ENCODE results near the gene HSPB6. TPM values are rescaled to one million over a fixed set of nuclear protein-coding genes. Genes with fewer than 3 reads are reported as not detected.

The HSPB6 gene
- total and polyA plus RNA-seq, 2 of the 8 experiments (the other 6 are each of a cell fraction or from before 2014, with no cell fraction given), result 0.91 TPM; not detected in 1

DNA sequence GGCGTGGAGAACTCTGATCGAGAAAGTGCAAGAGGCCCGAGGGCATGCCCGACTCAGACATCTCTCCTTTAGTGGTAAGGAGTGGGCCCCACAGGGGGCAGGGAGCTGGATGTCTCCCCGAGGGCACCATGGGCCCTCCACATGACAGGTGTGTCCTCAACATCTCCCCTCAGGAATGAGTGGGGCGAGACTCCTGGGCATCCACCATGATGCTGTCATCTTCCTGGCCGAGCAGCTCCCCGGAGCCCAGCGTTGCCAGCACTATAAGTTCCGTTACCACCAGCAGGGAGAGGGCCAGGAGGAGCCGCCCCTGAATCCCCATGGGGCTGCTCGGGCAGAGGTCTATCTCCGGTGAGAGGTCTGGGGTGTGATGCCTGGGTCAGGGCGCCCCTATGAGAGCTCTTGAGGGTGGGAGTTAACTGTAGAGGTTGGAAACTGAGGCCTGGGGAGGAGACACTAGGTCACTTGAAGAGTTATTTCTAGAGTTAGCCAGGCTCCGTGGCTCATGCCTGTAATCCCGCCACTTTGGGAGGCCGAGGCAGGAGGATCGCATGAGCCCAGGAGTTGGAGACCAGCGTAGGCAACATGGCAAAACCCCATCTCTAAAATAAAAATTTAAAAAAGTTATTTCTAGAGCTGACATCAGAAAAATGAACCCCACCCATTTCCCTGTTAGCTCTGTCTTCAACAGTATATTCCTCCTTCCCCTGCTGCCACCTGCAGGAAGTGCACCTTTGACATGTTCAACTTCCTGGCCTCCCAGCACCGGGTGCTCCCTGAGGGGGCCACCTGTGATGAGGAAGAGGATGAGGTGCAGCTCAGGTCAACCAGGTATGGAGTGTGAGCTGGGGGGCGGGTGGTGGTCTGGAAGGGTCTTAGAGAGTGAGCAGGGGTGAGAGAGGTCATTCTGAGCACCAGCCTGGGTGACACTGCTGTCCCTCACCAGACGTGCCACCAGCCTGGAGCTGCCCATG, 19.6 kb downstream of the HSPB6 start:
- Histone ChIP-seq H3K4me3 (ENCODE audit: extremely low read depth in 1 of 4, insufficient read depth in 2 of 4, low read depth in 3 of 4, low read length in 4 of 4) (no peak overlapping the region), H2BK12ac (ENCODE audit: low read depth, low read length) (no peak overlapping the region), H3K18ac (ENCODE audit: extremely low read depth, low read length) (no peak overlapping the region), H2BK5ac (ENCODE audit: low read depth, low read length) (no peak overlapping the region), H3K9ac (replicated peaks in 1 of 4; ENCODE audit: extremely low read depth in 1 of 4, low read depth in 3 of 4, low read length in 3 of 4) (no peak overlapping the region), H3K14ac (ENCODE audit: insufficient read length) (no peak overlapping the region), H3K4ac (replicated peaks; ENCODE audit: insufficient read length, low read depth, low read length) (no peak overlapping the region), H4K8ac (ENCODE audit: extremely low read depth, insufficient read depth, low read length) (no peak overlapping the region), H3K79me1 (ENCODE audit: low read depth, low read length) (no peaks in the 10 kb centered on the region), H3K56ac (replicated peaks; ENCODE audit: insufficient read length, low read depth, low read length) (no peak overlapping the region), H2BK15ac (ENCODE audit: low read length) (no peak overlapping the region), H3K27ac (ENCODE audit: low read depth, low read length) (no peak overlapping the region), H3K79me2 (ENCODE audit: control insufficient read depth in 1 of 2, insufficient read depth in 2 of 2, low read length in 2 of 2) (no peaks in the 10 kb centered on the region), H4K5ac (ENCODE audit: insufficient read length, low read depth, low read length) (no peak overlapping the region), H3K4me1 (replicated peaks in 1 of 4; ENCODE audit: control insufficient read depth in 3 of 4, insufficient read depth in 4 of 4, low read length in 3 of 4) (peaks cover 0 to 3% (median 0%) of the 10 kb centered on the region in 4 experiments; a peak in 2 of 7 replicates), H2BK20ac (ENCODE audit: low read length) (no peak overlapping the region), H3K23ac (ENCODE audit: insufficient read length) (no peak overlapping the region), H3K23me2 (ENCODE audit: low read depth, low read length) (peaks cover 10% of the 10 kb centered on the region; the same call in 1 of the 2 replicates), H2BK120ac (replicated peaks; ENCODE audit: low read depth, low read length) (no peak overlapping the region), H3K4me2 (ENCODE audit: insufficient read depth in 1 of 2, low read depth in 2 of 2, low read length in 2 of 2) (no peak overlapping the region), H4K91ac (replicated peaks; ENCODE audit: insufficient read length, low read length) (no peak overlapping the region), H4K20me1 (replicated peaks in 1 of 2; ENCODE audit: control insufficient read depth in 1 of 2, insufficient read depth in 2 of 2, low read length in 2 of 2) (peaks cover 0 to 13% of the 10 kb centered on the region in 2 experiments), H2AFZ (ENCODE audit: low read length) (no peak overlapping the region), H3K36me3 (ENCODE audit: control insufficient read depth in 2 of 4, insufficient read depth in 4 of 4, low read length in 3 of 4) (peaks cover 9 to 35% (median 25%) of the 10 kb centered on the region in 4 experiments; a peak in 6 of 8 replicates), H3K9me3 (ENCODE audit: insufficient read depth in 2 of 2, low read depth in 1 of 2, low read length in 1 of 2) (no peaks in the 10 kb centered on the region), H3K27me3 (replicated peaks in 1 of 4; ENCODE audit: control insufficient read depth in 3 of 4, extremely low read depth in 1 of 4, insufficient read depth in 3 of 4, low read length in 3 of 4) (no peaks in the 10 kb centered on the region), H2AK5ac (ENCODE audit: low read depth, low read length) (no peak overlapping the region)
- POLR2A ChIA-PET (ENCODE audit: partially characterized antibody), result interaction anchor here (0.6 to 7.6 kb wide), 10 partner anchors 8 to 239 kb away, joined by 3 to 54 read pairs (median 4); partner anchors contain the start of genes LIN37, PSENEN and U2AF1L4
- FAIRE-seq (no peak), DNase-seq (ENCODE audit: low read depth in 1 of 2, low spot score in 2 of 2) (no peak)
- WGBS, 2 experiments (ENCODE audit: extremely low coverage in 1 of 2, insufficient coverage in 1 of 2, insufficient read length in 1 of 2, insufficient replicate concordance in 2 of 2, low coverage in 1 of 2, low lambda C conversion rate in 2 of 2, missing lambda C conversion rate in 1 of 2), result 90% methylated on average over 22 of the region's 22 CpGs; no CpG with 5 or more reads in 1 of the 2 experiments
- CTCF ChIA-PET (ENCODE audit: partially characterized antibody), result interaction anchor here (0.6 to 8.9 kb wide), 10 partner anchors 11 to 181 kb away, joined by 3 to 80 read pairs (median 3); partner anchors contain the start of gene LIN37
- TF ChIP-seq SIX5 (IDR thresholded peaks at IDR 0.05; ENCODE audit: low read depth, low read length), result no peak

All from H1 (cell line).